Right atrium auricular region (tissue), 2 donors: ENCODE measurements around the gene MYCBP2. TPM values are rescaled to one million over a fixed set of nuclear protein-coding genes. Genes with fewer than 3 reads are reported as not detected.

Source experiments
- DNase-seq: peaks from one replicate; pipeline ENCODE4 v3.0.0-alpha.2; 2019; ENCODE audit warnings: low spot score
- H3K27ac ChIP-seq, 2 donors: fragments of 200-600 bp; sonication (generic); 1 replicate in 1 of 2; 2 replicates in 1 of 2; pipeline ENCODE4 v1.5.1; 2016 to 2019
- H3K27me3 ChIP-seq, 2 donors: fragments of 200-600 bp; sonication (generic); one replicate each; pipeline versions ENCODE4 v1.5.1 to v1.6.0; 2017 to 2019
- H3K36me3 ChIP-seq: fragments of 200-600 bp; sonication (generic); one replicate; pipeline ENCODE4 v1.5.1; 2016
- H3K4me1 ChIP-seq, 2 donors: fragments of 200-600 bp; sonication (generic); one replicate each; pipeline versions ENCODE4 v1.5.1 to v1.6.0; 2017 to 2019
- H3K4me3 ChIP-seq, 2 donors: fragments of 200-600 bp; sonication (generic); 1 replicate in 1 of 2; 2 replicates in 1 of 2; pipeline ENCODE4 v1.5.1; 2017 to 2019; ENCODE audit warnings: mild to moderate bottlenecking in 1 of 2, moderate library complexity in 1 of 2
- H3K9me3 ChIP-seq, 2 donors: fragments of 200-600 bp; sonication (generic); one replicate each; pipeline ENCODE4 v1.5.1; 2019
- total RNA-seq, 2 donors: library from RNA; depleted of rRNA; stranded (reverse); fragments of >200 nt; gene quantifications; one replicate each; pipeline ENCODE4 v1.1.0, GENCODE V29; 2016
- TF ChIP-seq, protein P1 (sequence below), 2 donors: fragments of 200-600 bp; sonication (generic); IDR thresholded peaks; one replicate each; pipeline ENCODE4 v1.5.1; 2019; ENCODE audit warnings: antibody characterized with exemption in 2 of 2

The MYCBP2 gene
- total RNA-seq, 2 donors from 2014 or later = 78.6 to 91.2 TPM

DNA sequence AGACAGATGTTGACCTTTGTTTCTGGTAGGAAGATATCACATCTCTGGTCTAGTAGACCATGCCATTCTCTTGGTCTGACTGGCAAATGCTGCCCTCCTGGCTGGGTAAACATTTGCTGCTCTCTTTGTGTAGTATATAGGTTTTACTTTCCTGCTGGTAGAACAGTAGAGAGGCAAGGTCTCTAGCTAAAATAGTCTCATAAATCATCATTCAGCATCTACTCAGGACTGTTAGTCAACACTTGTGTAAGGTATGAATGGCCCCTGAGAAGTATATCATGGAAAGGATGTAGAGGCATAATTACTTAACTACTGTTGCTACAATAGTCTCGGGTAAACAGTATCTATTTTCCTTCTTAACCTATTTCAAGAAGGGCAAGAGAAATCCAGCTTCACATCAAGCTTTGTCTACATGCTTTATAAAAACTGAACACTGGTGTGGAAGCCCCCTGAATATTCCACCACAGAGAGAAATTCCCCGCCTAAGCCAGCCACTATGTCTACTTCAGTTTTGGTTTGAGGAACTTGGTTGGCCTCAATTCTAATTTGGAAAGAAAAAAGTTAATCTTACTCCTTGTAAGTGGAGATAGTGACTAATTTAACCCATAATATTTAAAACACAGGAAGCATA, 18.4 kb upstream of the MYCBP2 start:
- Histone ChIP-seq H3K9me3 (no peaks in the 10 kb centered on the region), H3K4me1 (no peaks in the 10 kb centered on the region), H3K4me3 (no peak overlapping the region), H3K27ac (no peak overlapping the region), H3K36me3 (no peaks in the 10 kb centered on the region), H3K27me3 (no peaks in the 10 kb centered on the region)
- no peak for DNase-seq
- TF ChIP-seq, protein P1, sequence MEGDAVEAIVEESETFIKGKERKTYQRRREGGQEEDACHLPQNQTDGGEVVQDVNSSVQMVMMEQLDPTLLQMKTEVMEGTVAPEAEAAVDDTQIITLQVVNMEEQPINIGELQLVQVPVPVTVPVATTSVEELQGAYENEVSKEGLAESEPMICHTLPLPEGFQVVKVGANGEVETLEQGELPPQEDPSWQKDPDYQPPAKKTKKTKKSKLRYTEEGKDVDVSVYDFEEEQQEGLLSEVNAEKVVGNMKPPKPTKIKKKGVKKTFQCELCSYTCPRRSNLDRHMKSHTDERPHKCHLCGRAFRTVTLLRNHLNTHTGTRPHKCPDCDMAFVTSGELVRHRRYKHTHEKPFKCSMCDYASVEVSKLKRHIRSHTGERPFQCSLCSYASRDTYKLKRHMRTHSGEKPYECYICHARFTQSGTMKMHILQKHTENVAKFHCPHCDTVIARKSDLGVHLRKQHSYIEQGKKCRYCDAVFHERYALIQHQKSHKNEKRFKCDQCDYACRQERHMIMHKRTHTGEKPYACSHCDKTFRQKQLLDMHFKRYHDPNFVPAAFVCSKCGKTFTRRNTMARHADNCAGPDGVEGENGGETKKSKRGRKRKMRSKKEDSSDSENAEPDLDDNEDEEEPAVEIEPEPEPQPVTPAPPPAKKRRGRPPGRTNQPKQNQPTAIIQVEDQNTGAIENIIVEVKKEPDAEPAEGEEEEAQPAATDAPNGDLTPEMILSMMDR (IDR thresholded peaks at IDR 0.05) = no peak

DNA sequence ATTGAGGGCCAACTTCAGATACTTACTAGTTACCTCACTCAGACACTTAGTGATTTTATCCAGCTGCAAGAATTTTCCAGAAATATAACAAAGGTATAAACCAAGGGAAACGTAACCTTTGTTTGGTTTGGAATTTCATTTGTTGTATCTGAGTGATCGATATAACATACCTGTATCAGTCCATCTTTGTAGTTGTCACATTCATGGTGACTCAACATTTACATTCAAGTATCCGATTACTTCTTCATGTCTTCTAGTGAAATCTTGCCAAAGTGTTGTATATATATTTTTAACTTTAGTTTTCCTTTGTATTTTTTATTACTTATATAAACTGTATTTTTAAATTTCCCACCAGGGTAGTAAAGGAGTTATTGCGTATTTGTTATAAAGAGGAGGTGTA, 16.9 kb upstream of the MYCBP2 start:
- H3K27me3 ChIP-seq = no peaks in the 10 kb centered on the region
- H3K4me1 ChIP-seq = no peaks in the 10 kb centered on the region
- H3K9me3 ChIP-seq = no peaks in the 10 kb centered on the region
- DNase-seq = no peak
- H3K27ac ChIP-seq = no peak overlapping the region
- TF ChIP-seq, protein P1 (IDR thresholded peaks at IDR 0.05) = no peak
- H3K36me3 ChIP-seq = no peaks in the 10 kb centered on the region
- H3K4me3 ChIP-seq = no peak overlapping the region

DNA sequence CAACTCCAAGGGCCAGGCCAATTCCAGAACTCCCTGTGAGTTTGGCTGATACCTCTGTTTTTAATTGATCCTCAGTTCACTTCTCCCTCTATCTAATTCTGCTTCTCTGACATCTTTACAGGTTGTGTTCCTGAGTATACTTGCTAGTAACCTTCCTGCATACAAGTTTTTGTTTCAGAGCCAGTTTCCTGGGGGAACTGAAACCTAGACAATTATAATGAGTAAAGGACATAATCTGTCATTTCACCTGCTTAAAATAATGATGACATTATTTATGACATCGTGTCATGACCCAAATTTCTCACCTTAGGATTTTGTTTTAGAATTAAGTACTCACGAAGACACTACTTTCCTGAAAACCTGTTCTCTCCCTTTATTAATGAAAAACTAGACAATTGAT, 12.5 kb upstream of the MYCBP2 start:
- no peak overlapping the region for H3K4me3 ChIP-seq
- H3K4me1 ChIP-seq = no peaks in the 10 kb centered on the region
- H3K9me3 ChIP-seq = no peaks in the 10 kb centered on the region
- H3K27me3 ChIP-seq = no peaks in the 10 kb centered on the region
- H3K27ac ChIP-seq = no peak overlapping the region
- no peak for DNase-seq
- TF ChIP-seq, protein P1 (IDR thresholded peaks at IDR 0.05) = no peak
- no peaks in the 10 kb centered on the region for H3K36me3 ChIP-seq

DNA sequence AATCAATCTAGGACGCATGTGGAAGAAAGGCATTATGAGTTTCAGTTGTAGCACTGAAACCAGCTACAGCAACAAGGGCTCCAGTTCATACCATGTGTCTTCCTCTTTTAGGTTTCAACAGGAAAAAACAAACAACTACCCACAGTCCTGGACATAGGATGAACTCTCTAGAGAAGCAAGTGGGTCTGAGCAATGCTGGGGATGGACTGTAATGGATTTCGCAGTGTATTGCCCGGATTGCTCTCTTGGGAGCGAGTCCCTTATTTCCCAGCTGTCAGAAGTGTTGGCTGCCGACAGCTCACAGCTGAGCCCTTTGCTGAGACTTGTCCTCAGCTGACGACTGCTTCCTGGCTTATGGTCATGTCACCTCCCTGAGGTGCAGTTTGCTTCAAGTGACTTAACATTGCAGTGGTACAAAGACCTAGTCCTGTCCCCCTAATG, 12.1 kb upstream of the MYCBP2 start:
- TF ChIP-seq, protein P1 (IDR thresholded peaks at IDR 0.05) = no peak
- DNase-seq = no peak

DNA sequence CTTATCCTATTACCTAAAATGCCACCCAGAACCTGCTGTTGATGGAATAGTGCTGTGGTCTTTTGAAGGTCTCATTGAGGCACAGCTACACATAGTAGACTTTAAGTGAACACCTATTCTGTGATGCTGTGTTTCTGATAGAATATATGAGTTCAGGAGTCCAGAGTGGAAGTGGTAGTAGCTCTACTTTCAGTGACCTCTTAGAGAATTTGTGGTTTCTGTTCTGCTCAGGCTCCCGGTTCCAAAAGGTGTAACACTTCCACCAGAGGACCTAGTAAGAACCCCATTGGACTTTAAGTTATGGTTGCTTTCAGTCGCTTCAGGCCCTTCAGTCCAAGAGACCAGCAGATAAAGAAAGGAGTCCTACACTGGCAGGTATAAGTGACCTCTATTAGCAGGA, 11.4 kb upstream of the MYCBP2 start:
- TF ChIP-seq, protein P1 (IDR thresholded peaks at IDR 0.05) = no peak
- Histone ChIP-seq H3K27ac (no peak overlapping the region), H3K27me3 (no peaks in the 10 kb centered on the region), H3K4me3 (no peak overlapping the region), H3K36me3 (no peaks in the 10 kb centered on the region), H3K9me3 (no peaks in the 10 kb centered on the region), H3K4me1 (no peaks in the 10 kb centered on the region)
- no peak for DNase-seq

More for the DNA sequence above, 12.1 kb upstream of the MYCBP2 start:
- Histone ChIP-seq H3K27me3 (no peaks in the 10 kb centered on the region), H3K36me3 (no peaks in the 10 kb centered on the region), H3K27ac (no peak overlapping the region), H3K9me3 (no peaks in the 10 kb centered on the region), H3K4me3 (no peak overlapping the region), H3K4me1 (no peaks in the 10 kb centered on the region)

DNA sequence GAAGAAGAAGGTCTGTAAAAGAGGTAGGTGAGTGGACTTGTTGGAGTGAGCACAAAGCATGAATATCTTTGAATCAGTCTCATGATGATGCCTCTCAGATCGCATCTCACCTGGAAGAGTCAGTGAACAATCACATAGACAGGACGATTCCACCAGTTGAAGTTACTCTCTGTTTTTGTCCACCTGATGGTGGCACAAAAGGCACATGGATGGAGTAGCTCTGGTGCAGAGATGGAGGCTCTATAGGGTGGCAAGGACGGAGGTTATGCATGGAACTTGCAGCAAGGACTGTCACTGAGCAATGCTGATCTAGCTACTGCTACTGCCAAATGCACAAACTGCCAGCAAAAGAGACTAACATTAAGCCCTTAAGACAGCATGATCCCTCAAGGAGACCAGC, 10.3 kb upstream of the MYCBP2 start:
- no peak for DNase-seq
- Histone ChIP-seq H3K9me3 (no peaks in the 10 kb centered on the region), H3K4me1 (no peaks in the 10 kb centered on the region), H3K36me3 (no peaks in the 10 kb centered on the region), H3K27me3 (no peaks in the 10 kb centered on the region), H3K4me3 (no peak overlapping the region), H3K27ac (no peak overlapping the region)
- TF ChIP-seq, protein P1 (IDR thresholded peaks at IDR 0.05) = no peak
